ENCODE measurements around the gene A2M. TPM values are rescaled to one million over a fixed set of nuclear protein-coding genes. Genes with fewer than 3 reads are reported as not detected.

The A2M gene
- total and polyA plus RNA-seq, 2 of the 13 experiments (the other 11 are each of a cell fraction or from before 2014, with no cell fraction given), result 2,807 to 6,551 TPM

GRCh38 chr12:9127936-9128663 lies 12.4 kb upstream of the A2M start:
- Histone ChIP-seq H3K27ac (ENCODE audit: extremely low read length, insufficient read depth, low read length) (no peak overlapping the region), H3K4me1 (ENCODE audit: insufficient read depth, low read length) (peaks cover 81% of the 10 kb centered on the region), H3K4me2 (ENCODE audit: low read depth, low read length) (no peak overlapping the region), H4K20me1 (ENCODE audit: insufficient read depth, low read length) (no peaks in the 10 kb centered on the region), H3K4me3 (replicated peaks in 1 of 3; ENCODE audit: insufficient read depth in 1 of 3, low read depth in 2 of 3, low read length in 3 of 3) (no peak overlapping the region), H3K9me3 (ENCODE audit: low read length) (0 out of 2 replicates have a peak, but pooled peaks cover 4% of the 10 kb centered on the region), H3K79me2 (ENCODE audit: insufficient read depth, low read length) (no peaks in the 10 kb centered on the region), H3K9ac (ENCODE audit: insufficient read depth, low read depth, low read length) (no peak overlapping the region), H3K36me3 (replicated peaks in 1 of 2; ENCODE audit: control insufficient read depth in 1 of 2, insufficient read depth in 2 of 2, low read length in 2 of 2) (no peaks in the 10 kb centered on the region), H2AFZ (ENCODE audit: low read length) (no peak overlapping the region), H3K27me3 (ENCODE audit: control insufficient read depth in 1 of 2, insufficient read depth in 2 of 2, low read length in 2 of 2) (no peaks in the 10 kb centered on the region; a peak in 1 of 5 replicates)
- no TSS peak for BruUV-seq (replicated peaks)
- ChIA-PET CTCF (ENCODE audit: low intra/inter-chr PET ratio, low total read pairs) (no interaction called here), POLR2A (interaction anchor here (5.4 kb wide), 1 partner anchor 13 kb away, joined by 40 read pairs; the partner anchor contains the start of gene A2M)
- intact Hi-C loops (cut with micrococcal nuclease; ENCODE audit: unreplicated experiment), result no loop called here
- FAIRE-seq (no peak), ATAC-seq (no peak), DNase-seq (ENCODE audit: low spot score) (no peak)
- TF ChIP-seq ZBTB33 (CRISPR knock-in tag; IDR thresholded peaks at IDR 0.05), result peak; percentile 56
- TF ChIP-seq ZNF136 (CRISPR knock-in tag; IDR thresholded peaks at IDR 0.05; ENCODE audit: low read depth), result no peak
- TF ChIP-seq E2F5 (CRISPR knock-in tag; conservative IDR thresholded peaks at IDR 0.05), result no peak
- 0 out of 2 replicates have a peak, but pooled peaks have one; percentile 33 for TF ChIP-seq MTA1 (CRISPR knock-in tag; IDR thresholded peaks at IDR 0.05; ENCODE audit: borderline replicate concordance)
- no peak for TF ChIP-seq KDM1A (CRISPR knock-in tag; IDR thresholded peaks at IDR 0.05)
- TF ChIP-seq ZNF703 (CRISPR knock-in tag; IDR thresholded peaks at IDR 0.05; ENCODE audit: borderline replicate concordance), result no peak
- no peak for TF ChIP-seq PITX1 (CRISPR knock-in tag; IDR thresholded peaks at IDR 0.05)
- TF ChIP-seq ZNF687 (CRISPR knock-in tag; IDR thresholded peaks at IDR 0.05), result peak; percentile 68
- TF ChIP-seq NCOR1 (IDR thresholded peaks at IDR 0.05; ENCODE audit: borderline replicate concordance, low read length), result no peak
- TF ChIP-seq NR2F2 (IDR thresholded peaks at IDR 0.05; ENCODE audit: borderline replicate concordance, low read depth), result no peak
- TF ChIP-seq POGZ (CRISPR knock-in tag; IDR thresholded peaks at IDR 0.05), result 0 out of 2 replicates have a peak, but pooled peaks have one; percentile 26
- TF ChIP-seq ELF1 (CRISPR knock-in tag; IDR thresholded peaks at IDR 0.05), result no peak
- TF ChIP-seq POLR2AphosphoS2 (IDR thresholded peaks at IDR 0.05; ENCODE audit: low read depth, low read length), result no peak
- TF ChIP-seq ZBTB38 (CRISPR knock-in tag; IDR thresholded peaks at IDR 0.05), result peak; percentile 98
- TF ChIP-seq, protein P1, sequence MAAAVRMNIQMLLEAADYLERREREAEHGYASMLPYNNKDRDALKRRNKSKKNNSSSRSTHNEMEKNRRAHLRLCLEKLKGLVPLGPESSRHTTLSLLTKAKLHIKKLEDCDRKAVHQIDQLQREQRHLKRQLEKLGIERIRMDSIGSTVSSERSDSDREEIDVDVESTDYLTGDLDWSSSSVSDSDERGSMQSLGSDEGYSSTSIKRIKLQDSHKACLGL (CRISPR knock-in tag; IDR thresholded peaks at IDR 0.05), result 0 out of 2 replicates have a peak, but pooled peaks have one; percentile 33
- in situ Hi-C loops (cut with HindIII; ENCODE audit: extremely low pct_ligation_motif_present, low pct_unique_long_range_greater_than_20kb), result no loop called here
- 98% methylated on average over 19 of the region's 36 CpGs for WGBS (ENCODE audit: low lambda C conversion rate)

Data from HepG2 (cell line).